Fibroblast of the conjunctiva (primary cell): ENCODE data around the gene WDR91.
A peak's percentile ranks its signal among the peaks of the same experiment; 100 is the strongest.

Experiments
- DNase-seq: peaks from one replicate; pipeline ENCODE4 v3.0.0-alpha.2; 2010; ENCODE audit warnings: low read depth

The WDR91 gene

GRCh38 chr7:135233570-135233969 lies 22.2 kb upstream of the WDR91 start, which contains the start of gene STRA8:
TSS of gene STRA8 (plus strand) at chr7:135233838. CDS start at chr7:135240525, 6,687 bp downstream.
- DNase-seq = no peak

- no peak for DNase-seq
Measured at GRCh38 chr7:135232720-135233119, 21.4 kb upstream of the WDR91 start.

- no peak for DNase-seq
Measured at GRCh38 chr7:135232087-135232486, 20.8 kb upstream of the WDR91 start.

GRCh38 chr7:135231686-135232085 lies 20.4 kb upstream of the WDR91 start:
- DNase-seq = no peak

GRCh38 chr7:135224027-135224426 lies 12.7 kb upstream of the WDR91 start:
- no peak for DNase-seq

- no peak for DNase-seq
Measured at GRCh38 chr7:135217645-135218509, 6.6 kb upstream of the WDR91 start.

GRCh38 chr7:135215698-135216097 lies 4.4 kb upstream of the WDR91 start:
- DNase-seq = no peak

GRCh38 chr7:135215180-135215579 lies 3.9 kb upstream of the WDR91 start:
- DNase-seq = no peak

- DNase-seq = no peak
Measured at GRCh38 chr7:135213831-135214230, 2.5 kb upstream of the WDR91 start.

GRCh38 chr7:135211946-135212685 lies 790 bp upstream of the WDR91 start:
- DNase-seq = peak; percentile 43

- no peak for DNase-seq
Measured at GRCh38 chr7:135210888-135211178, 493 bp downstream of the WDR91 start.

GRCh38 chr7:135209225-135209834 lies 2.0 kb downstream of the WDR91 start:
- no peak for DNase-seq

GRCh38 chr7:135208102-135208793 lies 3.1 kb downstream of the WDR91 start:
- no peak for DNase-seq

GRCh38 chr7:135207406-135208101 lies 3.8 kb downstream of the WDR91 start:
- DNase-seq = no peak

GRCh38 chr7:135206941-135207391 lies 4.4 kb downstream of the WDR91 start:
- no peak for DNase-seq

- no peak for DNase-seq
Measured at GRCh38 chr7:135205850-135206249, 5.5 kb downstream of the WDR91 start.

- no peak for DNase-seq
Measured at GRCh38 chr7:135204876-135205275, 6.5 kb downstream of the WDR91 start.

- DNase-seq = no peak
Measured at GRCh38 chr7:135204341-135204749, 7.0 kb downstream of the WDR91 start.

GRCh38 chr7:135201350-135201749 lies 10.0 kb downstream of the WDR91 start:
- DNase-seq = no peak

GRCh38 chr7:135200821-135201331 lies 10.4 kb downstream of the WDR91 start:
- no peak for DNase-seq

- no peak for DNase-seq
Measured at GRCh38 chr7:135199439-135199838, 11.9 kb downstream of the WDR91 start.
